ENCODE measurements around the gene SPC24.
"Not testable (repeated sequence)": the region's sequence is repeated elsewhere in the genome, so short reads cannot be mapped to it uniquely, and the experiment has no call there.

The SPC24 gene

DNA sequence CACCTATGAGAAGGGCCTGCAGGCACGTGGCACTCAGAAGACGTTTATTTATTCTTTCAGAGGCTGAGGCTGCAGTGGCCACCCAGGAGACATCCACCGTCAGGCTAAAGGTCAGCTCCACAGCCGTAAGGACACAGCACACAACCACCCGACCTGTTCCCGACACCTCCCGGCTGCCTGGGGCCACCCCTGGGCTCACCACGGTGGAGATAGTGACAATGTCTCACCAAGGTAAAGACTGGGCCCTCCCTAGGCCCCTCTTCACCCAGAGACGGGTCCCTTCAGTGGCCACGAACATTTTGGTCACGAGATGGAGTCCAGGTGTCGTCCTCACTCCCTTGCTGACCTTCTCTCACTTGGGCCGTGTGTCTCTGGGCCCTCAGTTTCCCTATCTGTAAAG is 32.5 kb downstream of the SPC24 start:
- no peak overlapping the region for H3K4me3 ChIP-seq (ENCODE audit: low read depth, low read length)
- TF ChIP-seq, protein P1, sequence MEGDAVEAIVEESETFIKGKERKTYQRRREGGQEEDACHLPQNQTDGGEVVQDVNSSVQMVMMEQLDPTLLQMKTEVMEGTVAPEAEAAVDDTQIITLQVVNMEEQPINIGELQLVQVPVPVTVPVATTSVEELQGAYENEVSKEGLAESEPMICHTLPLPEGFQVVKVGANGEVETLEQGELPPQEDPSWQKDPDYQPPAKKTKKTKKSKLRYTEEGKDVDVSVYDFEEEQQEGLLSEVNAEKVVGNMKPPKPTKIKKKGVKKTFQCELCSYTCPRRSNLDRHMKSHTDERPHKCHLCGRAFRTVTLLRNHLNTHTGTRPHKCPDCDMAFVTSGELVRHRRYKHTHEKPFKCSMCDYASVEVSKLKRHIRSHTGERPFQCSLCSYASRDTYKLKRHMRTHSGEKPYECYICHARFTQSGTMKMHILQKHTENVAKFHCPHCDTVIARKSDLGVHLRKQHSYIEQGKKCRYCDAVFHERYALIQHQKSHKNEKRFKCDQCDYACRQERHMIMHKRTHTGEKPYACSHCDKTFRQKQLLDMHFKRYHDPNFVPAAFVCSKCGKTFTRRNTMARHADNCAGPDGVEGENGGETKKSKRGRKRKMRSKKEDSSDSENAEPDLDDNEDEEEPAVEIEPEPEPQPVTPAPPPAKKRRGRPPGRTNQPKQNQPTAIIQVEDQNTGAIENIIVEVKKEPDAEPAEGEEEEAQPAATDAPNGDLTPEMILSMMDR (IDR thresholded peaks at IDR 0.05; ENCODE audit: borderline replicate concordance, insufficient read depth, low read depth, low read length) = no peak

DNA sequence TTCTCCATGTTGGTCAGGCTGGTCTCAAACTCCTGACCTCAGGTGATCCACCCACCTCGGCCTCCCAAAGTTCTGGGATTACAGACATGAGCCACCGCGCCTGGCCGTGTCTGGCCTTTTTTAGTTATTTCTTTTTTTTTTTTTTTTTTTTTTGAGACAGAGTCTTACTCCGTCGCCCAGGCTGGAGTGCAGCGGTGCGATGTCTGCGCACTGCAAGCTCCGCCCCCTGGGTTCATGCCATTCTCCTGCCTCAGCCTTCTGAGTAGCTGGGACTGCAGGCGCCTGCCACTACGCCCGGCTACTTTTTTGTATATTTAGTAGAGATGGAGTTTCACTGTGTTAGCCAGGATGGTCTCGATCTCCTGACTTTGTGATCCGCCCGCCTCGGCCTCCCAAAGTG is 33.6 kb downstream of the SPC24 start:
- not testable (repeated sequence) for H3K4me3 ChIP-seq (ENCODE audit: low read depth, low read length)

DNA sequence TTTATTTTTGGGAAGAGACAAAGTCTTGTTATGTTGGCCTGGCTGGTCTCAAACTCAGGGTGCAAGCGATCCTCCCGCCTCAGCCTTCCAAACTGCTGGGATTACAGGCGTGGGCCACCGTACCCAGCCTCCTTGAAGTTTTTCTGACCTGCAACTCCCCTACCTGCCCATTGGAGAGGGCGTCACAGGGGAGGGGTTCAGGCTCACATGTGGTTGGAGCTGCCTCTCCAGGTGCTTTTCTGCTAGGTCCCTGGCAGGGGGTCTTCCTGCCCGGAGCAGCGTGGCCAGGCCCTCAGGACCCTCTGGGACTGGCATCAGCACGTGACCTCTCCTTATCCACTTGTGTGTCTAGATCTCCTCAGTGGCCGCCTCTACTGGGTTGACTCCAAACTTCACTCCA is 39.1 kb downstream of the SPC24 start:
- no peak overlapping the region for H3K4me3 ChIP-seq (ENCODE audit: low read depth, low read length)
- TF ChIP-seq, protein P1 (IDR thresholded peaks at IDR 0.05; ENCODE audit: borderline replicate concordance, insufficient read depth, low read depth, low read length) = no peak

DNA sequence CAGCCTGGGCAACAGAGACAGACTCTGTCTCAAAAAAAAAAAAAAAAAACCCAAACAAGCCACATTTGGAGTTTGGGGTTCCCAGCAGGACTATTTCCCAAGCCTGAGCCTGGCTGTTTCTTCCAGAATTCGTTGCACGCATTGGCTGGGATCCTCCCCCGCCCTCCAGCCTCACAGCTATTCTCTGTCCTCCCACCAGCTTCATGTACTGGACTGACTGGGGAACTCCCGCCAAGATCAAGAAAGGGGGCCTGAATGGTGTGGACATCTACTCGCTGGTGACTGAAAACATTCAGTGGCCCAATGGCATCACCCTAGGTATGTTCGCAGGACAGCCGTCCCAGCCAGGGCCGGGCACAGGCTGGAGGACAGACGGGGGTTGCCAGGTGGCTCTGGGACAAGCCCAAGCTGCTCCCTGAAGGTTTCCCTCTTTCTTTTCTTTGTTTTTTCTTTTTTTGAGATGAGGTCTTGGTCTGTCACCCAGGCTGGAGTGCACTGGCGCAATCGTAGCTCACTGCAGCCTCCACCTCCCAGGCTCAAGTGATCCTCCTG is 39.6 kb downstream of the SPC24 start:
- no peak overlapping the region for H3K4me3 ChIP-seq (ENCODE audit: low read depth, low read length)
- TF ChIP-seq, protein P1 (IDR thresholded peaks at IDR 0.05; ENCODE audit: borderline replicate concordance, insufficient read depth, low read depth, low read length) = no peak

DNA sequence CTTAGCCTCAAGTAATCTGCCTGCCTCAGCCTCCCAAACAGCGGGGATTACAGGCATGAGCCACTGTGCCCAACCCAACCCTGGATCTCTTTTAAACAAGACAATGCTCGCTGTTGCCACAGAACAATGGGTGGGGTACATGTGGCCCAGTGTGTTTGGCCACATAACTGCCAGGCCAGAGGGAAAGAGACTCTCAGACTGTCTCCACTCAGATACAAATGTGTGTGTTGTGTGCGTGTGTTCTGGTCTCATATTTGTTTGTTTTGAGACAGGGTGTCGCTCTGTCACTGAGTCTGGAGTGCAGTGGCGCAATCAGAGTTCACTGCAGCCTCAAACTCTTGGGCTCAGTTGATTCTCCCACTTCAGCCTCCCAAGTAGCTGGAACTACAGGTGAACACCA is 40.5 kb downstream of the SPC24 start:
- H3K4me3 ChIP-seq (ENCODE audit: low read depth, low read length) = no peak overlapping the region
- TF ChIP-seq, protein P1 (IDR thresholded peaks at IDR 0.05; ENCODE audit: borderline replicate concordance, insufficient read depth, low read depth, low read length) = no peak

DNA sequence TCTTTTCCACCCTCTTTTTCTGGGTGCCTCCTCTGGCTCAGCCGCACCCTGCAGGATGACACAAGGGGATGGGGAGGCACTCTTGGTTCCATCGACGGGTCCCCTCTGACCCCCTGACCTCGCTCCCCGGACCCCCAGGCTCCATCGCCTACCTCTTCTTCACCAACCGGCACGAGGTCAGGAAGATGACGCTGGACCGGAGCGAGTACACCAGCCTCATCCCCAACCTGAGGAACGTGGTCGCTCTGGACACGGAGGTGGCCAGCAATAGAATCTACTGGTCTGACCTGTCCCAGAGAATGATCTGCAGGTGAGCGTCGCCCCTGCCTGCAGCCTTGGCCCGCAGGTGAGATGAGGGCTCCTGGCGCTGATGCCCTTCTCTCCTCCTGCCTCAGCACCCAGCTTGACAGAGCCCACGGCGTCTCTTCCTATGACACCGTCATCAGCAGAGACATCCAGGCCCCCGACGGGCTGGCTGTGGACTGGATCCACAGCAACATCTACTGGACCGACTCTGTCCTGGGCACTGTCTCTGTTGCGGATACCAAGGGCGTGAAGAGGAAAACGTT is 42.4 kb downstream of the SPC24 start:
- no peak overlapping the region for H3K4me3 ChIP-seq (ENCODE audit: low read depth, low read length)
- TF ChIP-seq, protein P1 (IDR thresholded peaks at IDR 0.05; ENCODE audit: borderline replicate concordance, insufficient read depth, low read depth, low read length) = no peak

DNA sequence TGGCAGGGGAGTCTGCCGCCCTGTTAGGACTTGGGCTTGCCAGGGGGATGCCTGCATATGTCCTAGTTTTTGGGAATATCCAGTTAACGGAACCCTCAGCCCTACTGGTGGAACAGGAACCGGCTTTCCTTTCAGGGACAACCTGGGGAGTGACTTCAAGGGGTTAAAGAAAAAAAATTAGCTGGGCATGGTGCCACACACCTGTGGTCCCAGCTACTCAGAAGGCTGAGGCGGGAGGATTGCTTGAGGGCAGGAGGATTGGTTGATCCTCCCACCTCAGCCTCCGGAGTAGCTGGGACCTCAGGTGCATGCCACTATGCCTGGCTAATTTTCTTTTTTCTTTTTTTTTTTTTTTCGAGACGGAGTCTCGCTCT is 43.8 kb downstream of the SPC24 start:
- no peak overlapping the region for H3K4me3 ChIP-seq (ENCODE audit: low read depth, low read length)
- TF ChIP-seq, protein P1 (IDR thresholded peaks at IDR 0.05; ENCODE audit: borderline replicate concordance, insufficient read depth, low read depth, low read length) = no peak

All from GM12875 (cell line).